HEK293 (cell line): ENCODE results near the gene WDR44.

Source experiments
- CTCF ChIA-PET: fragments of 350-600 bp; formaldehyde crosslinking; extraction: SDS; loops from one replicate; lab custom pipeline; 2021; ENCODE audit warnings: antibody characterized with exemption; lab: Yijun Ruan, JAX
- POLR2A ChIA-PET: fragments of 300-600 bp; formaldehyde crosslinking; extraction: SDS; loops from one replicate; lab custom pipeline; 2020; ENCODE audit warnings: antibody characterized with exemption, inconsistent platforms; lab: Yijun Ruan, JAX
- H3K27ac ChIP-seq: fragments of 200-500 bp; sonication (Bioruptor generic); 2 replicates; pipeline ENCODE4 v1.5.1; 2014; ENCODE audit warnings: low read depth, low read length, control low read depth, inconsistent platforms; ENCODE audit errors: extremely low read depth
- H3K36me3 ChIP-seq, 2 experiments: fragments of 200-500 bp in 1 of 2; sonication (Bioruptor generic) in 1 of 2; 1 replicate in 1 of 2; 2 replicates in 1 of 2; pipeline ENCODE4 v1.5.1; 2014 to 2017; ENCODE audit warnings: inconsistent platforms in 2 of 2, low read length in 2 of 2; ENCODE audit not compliant: control insufficient read depth in 2 of 2, insufficient read depth in 1 of 2
- H3K4me1 ChIP-seq: fragments of 200-500 bp; sonication (Bioruptor generic); 2 replicates; pipeline ENCODE4 v1.5.1; 2014; ENCODE audit warnings: mild to moderate bottlenecking, low read length, inconsistent platforms; ENCODE audit not compliant: control insufficient read depth, insufficient read depth
- H3K4me3 ChIP-seq: 2 replicates; pipeline ENCODE4 v1.5.1; 2011; ENCODE audit warnings: low read depth, mild to moderate bottlenecking, control low read depth, low read length, moderate library complexity
- H3K9me3 ChIP-seq: fragments of 200-500 bp; sonication (Bioruptor generic); 2 replicates; pipeline ENCODE4 v1.5.1; 2014; ENCODE audit warnings: low read depth, low read length, inconsistent platforms; ENCODE audit not compliant: control insufficient read depth, insufficient read depth
- BCL6B ChIP-seq: fragments of 450-650 bp; formaldehyde crosslinking; IDR thresholded peaks from 2 replicates; pipeline ENCODE4 v1.5.1; 2017; ENCODE audit warnings: missing biosample characterization, missing genetic modification characterization
- GLIS1 ChIP-seq: fragments of 450-650 bp; formaldehyde crosslinking; IDR thresholded peaks from 2 replicates; pipeline ENCODE4 v1.5.1; 2016; ENCODE audit warnings: missing biosample characterization, missing genetic modification characterization
- HOXA7 ChIP-seq: sonication (generic); formaldehyde crosslinking; IDR thresholded peaks from 2 replicates; pipeline ENCODE4 v1.8.1; 2022; ENCODE audit warnings: missing genetic modification reagents, borderline replicate concordance
- OSR2 ChIP-seq: fragments of 450-650 bp; formaldehyde crosslinking; IDR thresholded peaks from 2 replicates; pipeline ENCODE4 v1.5.1; 2016; ENCODE audit warnings: missing biosample characterization, missing genetic modification characterization
- PRDM10 ChIP-seq: fragments of 450-650 bp; formaldehyde crosslinking; IDR thresholded peaks from 2 replicates; pipeline ENCODE4 v1.5.1; 2016; ENCODE audit warnings: missing biosample characterization, missing genetic modification characterization
- SCRT2 ChIP-seq: fragments of 450-650 bp; formaldehyde crosslinking; IDR thresholded peaks from 2 replicates; pipeline ENCODE4 v1.5.1; 2016; ENCODE audit warnings: missing biosample characterization, missing genetic modification characterization
- SP2 ChIP-seq: fragments of 450-650 bp; formaldehyde crosslinking; IDR thresholded peaks from 2 replicates; pipeline ENCODE4 v1.5.1; 2016; ENCODE audit warnings: missing biosample characterization, missing genetic modification characterization
- TCF7L2 ChIP-seq: IDR thresholded peaks from 2 replicates; pipeline ENCODE4 v1.6.1; 2011; ENCODE audit warnings: low read depth, mild to moderate bottlenecking, inconsistent platforms, low read length, moderate library complexity, borderline replicate concordance
- TRIM28 ChIP-seq: IDR thresholded peaks from 2 replicates; pipeline ENCODE4 v1.6.1; 2011; ENCODE audit warnings: low read length, control low read depth, borderline replicate concordance
- ZBTB17 ChIP-seq: fragments of 450-650 bp; formaldehyde crosslinking; IDR thresholded peaks from 2 replicates; pipeline ENCODE4 v1.5.1; 2016; ENCODE audit warnings: missing biosample characterization, missing genetic modification characterization
- ZBTB48 ChIP-seq: fragments of 450-650 bp; formaldehyde crosslinking; IDR thresholded peaks from 2 replicates; pipeline ENCODE4 v1.5.1; 2016; ENCODE audit warnings: missing biosample characterization, missing genetic modification characterization
- ZBTB8A ChIP-seq: fragments of 450-650 bp; formaldehyde crosslinking; IDR thresholded peaks from 2 replicates; pipeline ENCODE4 v1.5.1; 2016; ENCODE audit warnings: missing biosample characterization, missing genetic modification characterization
- ZEB2 ChIP-seq: fragments of 450-650 bp; formaldehyde crosslinking; IDR thresholded peaks from 2 replicates; pipeline ENCODE4 v1.5.1; 2016; ENCODE audit warnings: missing biosample characterization, missing genetic modification characterization
- ZFHX2 ChIP-seq: fragments of 450-650 bp; formaldehyde crosslinking; conservative IDR thresholded peaks from 2 replicates; pipeline ENCODE4 v1.5.1; 2016; ENCODE audit warnings: missing biosample characterization, missing genetic modification characterization
- ZIC2 ChIP-seq: fragments of 450-650 bp; formaldehyde crosslinking; IDR thresholded peaks from 2 replicates; pipeline ENCODE4 v1.5.1; 2016; ENCODE audit warnings: missing biosample characterization, missing genetic modification characterization
- ZNF157 ChIP-seq: fragments of 450-650 bp; formaldehyde crosslinking; IDR thresholded peaks from 2 replicates; pipeline ENCODE4 v1.5.1; 2016; ENCODE audit warnings: missing biosample characterization, missing genetic modification characterization
- ZNF292 ChIP-seq: fragments of 450-650 bp; formaldehyde crosslinking; IDR thresholded peaks from 2 replicates; pipeline ENCODE4 v1.5.1; 2016; ENCODE audit warnings: low read depth, missing biosample characterization, missing genetic modification characterization, borderline replicate concordance
- ZNF302 ChIP-seq: fragments of 450-650 bp; formaldehyde crosslinking; IDR thresholded peaks from 2 replicates; pipeline ENCODE4 v1.5.1; 2016; ENCODE audit warnings: missing biosample characterization, missing genetic modification characterization, low read depth
- ZNF324 ChIP-seq: fragments of 450-650 bp; formaldehyde crosslinking; IDR thresholded peaks from 2 replicates; pipeline ENCODE4 v1.5.1; 2016; ENCODE audit warnings: missing biosample characterization, missing genetic modification characterization
- ZNF394 ChIP-seq: fragments of 450-650 bp; formaldehyde crosslinking; IDR thresholded peaks from 2 replicates; pipeline ENCODE4 v1.5.1; 2016; ENCODE audit warnings: missing biosample characterization, missing genetic modification characterization, mild to moderate bottlenecking, moderate library complexity, borderline replicate concordance
- ZNF423 ChIP-seq: fragments of 450-650 bp; formaldehyde crosslinking; IDR thresholded peaks from 2 replicates; pipeline ENCODE4 v1.5.1; 2016; ENCODE audit warnings: missing biosample characterization, missing genetic modification characterization
- ZNF510 ChIP-seq: fragments of 450-650 bp; formaldehyde crosslinking; IDR thresholded peaks from 2 replicates; pipeline ENCODE4 v1.5.1; 2018; ENCODE audit warnings: mild to moderate bottlenecking, missing genetic modification characterization, missing biosample characterization; ENCODE audit not compliant: insufficient replicate concordance
- ZNF529 ChIP-seq: fragments of 450-650 bp; formaldehyde crosslinking; IDR thresholded peaks from 2 replicates; pipeline ENCODE4 v1.5.1; 2017; ENCODE audit warnings: missing genetic modification characterization, missing biosample characterization; ENCODE audit not compliant: insufficient replicate concordance
- ZNF610 ChIP-seq: fragments of 450-650 bp; formaldehyde crosslinking; IDR thresholded peaks from 2 replicates; pipeline ENCODE4 v1.5.1; 2016; ENCODE audit warnings: missing biosample characterization, missing genetic modification characterization, borderline replicate concordance
- ZNF623 ChIP-seq: fragments of 450-650 bp; formaldehyde crosslinking; IDR thresholded peaks from 2 replicates; pipeline ENCODE4 v1.5.1; 2016; ENCODE audit warnings: missing biosample characterization, missing genetic modification characterization
- ZNF658 ChIP-seq: fragments of 450-650 bp; formaldehyde crosslinking; IDR thresholded peaks from 2 replicates; pipeline ENCODE4; 2016; ENCODE audit warnings: missing biosample characterization, missing genetic modification characterization
- ZNF701 ChIP-seq: fragments of 450-650 bp; formaldehyde crosslinking; IDR thresholded peaks from 2 replicates; pipeline ENCODE4 v1.5.1; 2016; ENCODE audit warnings: missing biosample characterization, missing genetic modification characterization
- ZNF76 ChIP-seq: fragments of 450-650 bp; formaldehyde crosslinking; IDR thresholded peaks from 2 replicates; pipeline ENCODE4; 2016; ENCODE audit warnings: low read depth, missing biosample characterization, missing genetic modification characterization, borderline replicate concordance

The WDR44 gene

GRCh38 chrX:118495958-118496762 is 150.3 kb downstream of the WDR44 start (continued):
- peak; percentile 93 for TF ChIP-seq PRDM10 (tag by site-specific recombination)
- no peak for TF ChIP-seq ZNF394
- peak; percentile 62; the same call in 1 of the 2 replicates for TF ChIP-seq ZBTB48 (tag by site-specific recombination)
- no peak for TF ChIP-seq ZNF510 (tag by site-specific recombination)
- no peak for TF ChIP-seq TRIM28
- no peak for TF ChIP-seq ZNF529
- TF ChIP-seq, all 188 proteins: peak for 30

- Histone ChIP-seq H3K4me1 (no peaks in the 10 kb centered on the region), H3K27ac (peak overlapping the region; percentile 66; the same call in 1 of the 2 replicates), H3K36me3 (no peaks in the 10 kb centered on the region; a peak in 1 of 3 replicates), H3K9me3 (no peaks in the 10 kb centered on the region), H3K4me3 (peak overlapping the region; percentile 65)
- POLR2A ChIA-PET, result interaction anchor here (0.9 to 1.1 kb wide), 2 partner anchors 9 to 33 kb away, joined by 3 to 4 read pairs; no protein-coding TSS in a partner anchor
- TF ChIP-seq HOXA7 (CRISPR knock-in tag) (no peak), ZFHX2 (no peak), ZNF324 (tag by site-specific recombination) (no peak), ZBTB8A (tag by site-specific recombination) (peak; percentile 39), GLIS1 (no peak), ZNF76 (tag by site-specific recombination) (peak; percentile 77; the same call in 1 of the 2 replicates), ZEB2 (tag by site-specific recombination) (no peak), ZNF701 (tag by site-specific recombination) (no peak), ZNF423 (peak; percentile 3; the same call in 1 of the 2 replicates), ZNF658 (tag by site-specific recombination) (no peak), ZBTB17 (tag by site-specific recombination) (0 out of 2 replicates have a peak, but pooled peaks have one; percentile 1)
- CTCF ChIA-PET, result interaction anchor here (1.4 to 1.5 kb wide), 2 partner anchors 37 to 105 kb away, joined by 5 read pairs; no protein-coding TSS in a partner anchor
Observed at GRCh38 chrX:118496763-118497079, 150.8 kb downstream of the WDR44 start.

- ChIA-PET CTCF (interaction anchor here (0.6 to 1.5 kb wide), 4 partner anchors 8 to 753 kb away, joined by 3 to 6 read pairs (median 4); no protein-coding TSS in a partner anchor), POLR2A (interaction anchor here (0.9 to 1.1 kb wide), 2 partner anchors 9 to 32 kb away, joined by 3 to 4 read pairs; no protein-coding TSS in a partner anchor)
- H3K36me3 ChIP-seq, result no peaks in the 10 kb centered on the region; a peak in 1 of 3 replicates
- peak overlapping the region; percentile 66; the same call in 1 of the 2 replicates for H3K27ac ChIP-seq
- H3K4me3 ChIP-seq, result no peak overlapping the region
- no peaks in the 10 kb centered on the region for H3K9me3 ChIP-seq
- H3K4me1 ChIP-seq, result no peaks in the 10 kb centered on the region
- TF ChIP-seq ZNF610 (tag by site-specific recombination) (no peak), ZNF292 (tag by site-specific recombination) (no peak), SP2 (tag by site-specific recombination) (no peak), ZNF157 (no peak), TCF7L2 (peak; percentile 98), ZNF302 (tag by site-specific recombination) (no peak), ZNF529 (no peak), ZNF623 (tag by site-specific recombination) (no peak), BCL6B (tag by site-specific recombination) (no peak), SCRT2 (peak; percentile 89), OSR2 (tag by site-specific recombination) (peak; percentile 31; the same call in 1 of the 2 replicates), ZIC2 (tag by site-specific recombination) (no peak)
Observed at GRCh38 chrX:118497180-118497818, 151.4 kb downstream of the WDR44 start.
